Activated naive CD4-positive, alpha-beta T cell treated with anti-CD3 and anti-CD28 coated beads, Interleukin-2, amount 50 U/mL, for 24 hours (primary cell): ENCODE results near the gene SLC39A5.

ENCODE experiments used
- H3K27ac Mint-ChIP-seq: one replicate; pipeline ENCODE4 v1.8.0; 2021; ENCODE audit warnings: mild to moderate bottlenecking, mixed read lengths
- H3K27me3 Mint-ChIP-seq: one replicate; pipeline ENCODE4 v1.8.0; 2021; ENCODE audit warnings: mixed read lengths
- H3K36me3 Mint-ChIP-seq: one replicate; pipeline ENCODE4 v1.8.0; 2021; ENCODE audit warnings: mixed read lengths
- H3K4me1 Mint-ChIP-seq: one replicate; pipeline ENCODE4 v1.8.0; 2021; ENCODE audit warnings: mixed read lengths
- H3K4me3 Mint-ChIP-seq: one replicate; pipeline ENCODE4 v1.8.0; 2021; ENCODE audit warnings: mild to moderate bottlenecking, mixed read lengths
- H3K9me3 Mint-ChIP-seq: one replicate; pipeline ENCODE4 v1.8.0; 2021; ENCODE audit warnings: mixed read lengths

SLC39A5 gene

GRCh38 chr12:56224954-56225353, 4.9 kb upstream of the SLC39A5 start:
- peaks cover 42% of the 10 kb centered on the region for H3K4me1 Mint-ChIP-seq
- peak overlapping the region; percentile 97 for H3K4me3 Mint-ChIP-seq
- peaks cover 2% of the 10 kb centered on the region for H3K36me3 Mint-ChIP-seq
- no peaks in the 10 kb centered on the region for H3K9me3 Mint-ChIP-seq
- peak overlapping the region; percentile 85 for H3K27ac Mint-ChIP-seq
- no peaks in the 10 kb centered on the region for H3K27me3 Mint-ChIP-seq

GRCh38 chr12:56229082-56229481, 769 bp upstream of the SLC39A5 start:
- Mint-ChIP-seq H3K4me3 (no peak overlapping the region), H3K4me1 (peaks cover 11% of the 10 kb centered on the region), H3K36me3 (peaks cover 2% of the 10 kb centered on the region), H3K27ac (no peak overlapping the region), H3K27me3 (no peaks in the 10 kb centered on the region), H3K9me3 (no peaks in the 10 kb centered on the region)

GRCh38 chr12:56230432-56231183, 757 bp downstream of the SLC39A5 start:
- H3K27ac Mint-ChIP-seq = no peak overlapping the region
- no peaks in the 10 kb centered on the region for H3K9me3 Mint-ChIP-seq
- no peak overlapping the region for H3K4me3 Mint-ChIP-seq
- H3K4me1 Mint-ChIP-seq = no peaks in the 10 kb centered on the region
- H3K27me3 Mint-ChIP-seq = no peaks in the 10 kb centered on the region
- H3K36me3 Mint-ChIP-seq = peaks cover 2% of the 10 kb centered on the region

GRCh38 chr12:56231184-56231582, 1.3 kb downstream of the SLC39A5 start:
- Mint-ChIP-seq H3K4me3 (no peak overlapping the region), H3K4me1 (no peaks in the 10 kb centered on the region), H3K27me3 (no peaks in the 10 kb centered on the region), H3K27ac (no peak overlapping the region), H3K36me3 (peaks cover 2% of the 10 kb centered on the region), H3K9me3 (no peaks in the 10 kb centered on the region)

- no peak overlapping the region for H3K27ac Mint-ChIP-seq
- no peaks in the 10 kb centered on the region for H3K4me1 Mint-ChIP-seq
- no peaks in the 10 kb centered on the region for H3K9me3 Mint-ChIP-seq
Measured at GRCh38 chr12:56234746-56235436, 5.0 kb downstream of the SLC39A5 start.

GRCh38 chr12:56236091-56236490, 6.2 kb downstream of the SLC39A5 start:
- Mint-ChIP-seq H3K36me3 (no peaks in the 10 kb centered on the region), H3K27ac (no peak overlapping the region), H3K9me3 (no peaks in the 10 kb centered on the region), H3K4me1 (no peaks in the 10 kb centered on the region), H3K4me3 (no peak overlapping the region), H3K27me3 (no peaks in the 10 kb centered on the region)

More at GRCh38 chr12:56234746-56235436, 5.0 kb downstream of the SLC39A5 start:
- Mint-ChIP-seq H3K4me3 (no peak overlapping the region), H3K27me3 (no peaks in the 10 kb centered on the region), H3K36me3 (no peaks in the 10 kb centered on the region)

- Mint-ChIP-seq H3K27ac (no peak overlapping the region), H3K4me3 (no peak overlapping the region), H3K27me3 (no peaks in the 10 kb centered on the region), H3K36me3 (no peaks in the 10 kb centered on the region), H3K4me1 (no peaks in the 10 kb centered on the region), H3K9me3 (no peaks in the 10 kb centered on the region)
Measured at GRCh38 chr12:56236985-56237384, 7.1 kb downstream of the SLC39A5 start.

- Mint-ChIP-seq H3K4me3 (no peak overlapping the region), H3K4me1 (no peaks in the 10 kb centered on the region), H3K9me3 (no peaks in the 10 kb centered on the region), H3K27me3 (no peaks in the 10 kb centered on the region), H3K27ac (no peak overlapping the region), H3K36me3 (no peaks in the 10 kb centered on the region)
Measured at GRCh38 chr12:56237552-56237951, 7.7 kb downstream of the SLC39A5 start.

- no peaks in the 10 kb centered on the region for H3K36me3 Mint-ChIP-seq
- H3K27me3 Mint-ChIP-seq = no peaks in the 10 kb centered on the region
- no peaks in the 10 kb centered on the region for H3K9me3 Mint-ChIP-seq
- H3K4me1 Mint-ChIP-seq = no peaks in the 10 kb centered on the region
- H3K27ac Mint-ChIP-seq = no peak overlapping the region
- H3K4me3 Mint-ChIP-seq = no peak overlapping the region
Measured at GRCh38 chr12:56241424-56242303, 11.8 kb downstream of the SLC39A5 start.

GRCh38 chr12:56242986-56243385, 13.1 kb downstream of the SLC39A5 start:
- Mint-ChIP-seq H3K36me3 (no peaks in the 10 kb centered on the region), H3K4me1 (no peaks in the 10 kb centered on the region), H3K27me3 (no peaks in the 10 kb centered on the region), H3K4me3 (no peak overlapping the region), H3K9me3 (no peaks in the 10 kb centered on the region), H3K27ac (no peak overlapping the region)

GRCh38 chr12:56243731-56244181, 13.9 kb downstream of the SLC39A5 start:
- Mint-ChIP-seq H3K36me3 (no peaks in the 10 kb centered on the region), H3K4me1 (no peaks in the 10 kb centered on the region), H3K27ac (no peak overlapping the region), H3K9me3 (no peaks in the 10 kb centered on the region), H3K27me3 (no peaks in the 10 kb centered on the region), H3K4me3 (no peak overlapping the region)

- Mint-ChIP-seq H3K27ac (no peak overlapping the region), H3K4me3 (no peak overlapping the region), H3K4me1 (no peaks in the 10 kb centered on the region), H3K27me3 (no peaks in the 10 kb centered on the region), H3K36me3 (no peaks in the 10 kb centered on the region), H3K9me3 (no peaks in the 10 kb centered on the region)
Measured at GRCh38 chr12:56244494-56244893, 14.6 kb downstream of the SLC39A5 start.

GRCh38 chr12:56247923-56248322, 18.1 kb downstream of the SLC39A5 start:
- no peak overlapping the region for H3K27ac Mint-ChIP-seq
- no peaks in the 10 kb centered on the region for H3K27me3 Mint-ChIP-seq
- H3K4me3 Mint-ChIP-seq = no peak overlapping the region
- no peaks in the 10 kb centered on the region for H3K9me3 Mint-ChIP-seq
- peaks cover 4% of the 10 kb centered on the region for H3K36me3 Mint-ChIP-seq
- no peaks in the 10 kb centered on the region for H3K4me1 Mint-ChIP-seq

GRCh38 chr12:56248711-56249110, 18.9 kb downstream of the SLC39A5 start:
- Mint-ChIP-seq H3K9me3 (no peaks in the 10 kb centered on the region), H3K27ac (no peak overlapping the region), H3K36me3 (peaks cover 4% of the 10 kb centered on the region), H3K4me3 (no peak overlapping the region), H3K27me3 (no peaks in the 10 kb centered on the region), H3K4me1 (no peaks in the 10 kb centered on the region)

- no peak overlapping the region for H3K4me3 Mint-ChIP-seq
- H3K36me3 Mint-ChIP-seq = peaks cover 7% of the 10 kb centered on the region
- no peaks in the 10 kb centered on the region for H3K27me3 Mint-ChIP-seq
Measured at GRCh38 chr12:56252649-56253048, 22.8 kb downstream of the SLC39A5 start.

More at GRCh38 chr12:56252649-56253048, 22.8 kb downstream of the SLC39A5 start:
- Mint-ChIP-seq H3K4me1 (peaks cover 16% of the 10 kb centered on the region), H3K9me3 (no peaks in the 10 kb centered on the region), H3K27ac (no peak overlapping the region)
